Activated naive CD8-positive, alpha-beta T cell treated with anti-CD3 and anti-CD28 coated beads, Interleukin-2, amount 10 ng/mL, durations not matched to agents 7 days and 5 days (primary cell): ENCODE measurements around the gene CDX2. TPM values are rescaled to one million over a fixed set of nuclear protein-coding genes. Genes with fewer than 3 reads are reported as not detected.

Experiments used
- ATAC-seq: fragments of 150-1000 bp; cut with Tn5 transposase; one replicate; pipeline ENCODE4 v1.10.0; 2021; ENCODE audit warnings: low read depth, moderate library complexity
- POLR2A ChIA-PET: fragments of 350-600 bp; sonication (Branson Sonifier 250); formaldehyde crosslinking; loops from one replicate; lab custom pipeline; 2021; ENCODE audit warnings: antibody characterized with exemption; lab: Charles Lee
- DNase-seq: peaks from one replicate; pipeline ENCODE4 v3.0.0; 2021
- H3K27ac Mint-ChIP-seq: one replicate; pipeline ENCODE4 v1.8.0; 2022; ENCODE audit warnings: mild to moderate bottlenecking, mixed read lengths
- H3K27me3 Mint-ChIP-seq: one replicate; pipeline ENCODE4 v1.8.0; 2022; ENCODE audit warnings: mild to moderate bottlenecking, moderate library complexity, mixed read lengths
- H3K36me3 Mint-ChIP-seq: one replicate; pipeline ENCODE4 v1.8.0; 2021; ENCODE audit warnings: mild to moderate bottlenecking, mixed read lengths
- H3K4me1 Mint-ChIP-seq: one replicate; pipeline ENCODE4 v1.8.0; 2021; ENCODE audit warnings: mixed read lengths
- H3K4me3 Mint-ChIP-seq: one replicate; pipeline ENCODE4 v1.8.0; 2022; ENCODE audit warnings: mild to moderate bottlenecking, moderate library complexity, mixed read lengths
- H3K9me3 Mint-ChIP-seq: one replicate; pipeline ENCODE4 v1.8.0; 2021; ENCODE audit warnings: mixed read lengths
- total RNA-seq, 2 experiments: library from RNA; stranded (reverse); gene quantifications; one replicate each; pipeline ENCODE4 v1.2.3, GENCODE V29; 2021

CDX2 gene
- total RNA-seq, 2 experiments from 2014 or later: not detected

DNA sequence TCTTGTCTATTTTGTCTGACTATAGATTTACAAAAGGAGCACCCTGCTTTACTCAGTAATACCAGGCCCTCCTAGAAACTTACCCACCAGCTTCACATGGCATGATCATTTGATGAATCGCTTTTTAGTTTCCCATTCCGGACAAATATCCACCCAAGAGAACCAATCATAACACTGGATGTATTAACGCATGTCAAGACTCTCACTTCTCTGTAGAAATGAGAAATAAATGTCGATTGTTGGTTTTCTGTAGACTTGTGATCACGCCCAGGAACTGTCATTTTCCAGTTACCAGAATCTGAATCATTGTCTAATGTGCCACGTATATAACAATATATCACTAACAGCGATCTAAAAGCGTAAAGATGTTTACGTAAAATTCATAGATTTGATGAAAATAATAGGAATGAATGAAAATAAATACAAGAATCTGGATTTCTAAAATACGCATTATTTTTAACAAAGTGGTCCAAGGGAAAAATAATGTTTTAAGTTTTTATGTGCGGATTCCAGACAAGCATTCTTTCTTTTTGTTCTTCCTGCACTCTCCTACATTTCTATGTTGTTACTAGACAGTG is 14.0 kb downstream of the CDX2 start:
- no peaks in the 10 kb centered on the region for H3K36me3 Mint-ChIP-seq
- peaks cover 10% of the 10 kb centered on the region for H3K4me1 Mint-ChIP-seq
- H3K9me3 Mint-ChIP-seq: no peaks in the 10 kb centered on the region
- no peak for ATAC-seq
- H3K27me3 Mint-ChIP-seq: peaks cover 62% of the 10 kb centered on the region
- DNase-seq: no peak
- POLR2A ChIA-PET: interaction anchor here (1.0 kb wide), 1 partner anchor 124 kb away, joined by 3 read pairs; no protein-coding TSS in a partner anchor
- H3K4me3 Mint-ChIP-seq: no peak overlapping the region
- no peak overlapping the region for H3K27ac Mint-ChIP-seq

DNA sequence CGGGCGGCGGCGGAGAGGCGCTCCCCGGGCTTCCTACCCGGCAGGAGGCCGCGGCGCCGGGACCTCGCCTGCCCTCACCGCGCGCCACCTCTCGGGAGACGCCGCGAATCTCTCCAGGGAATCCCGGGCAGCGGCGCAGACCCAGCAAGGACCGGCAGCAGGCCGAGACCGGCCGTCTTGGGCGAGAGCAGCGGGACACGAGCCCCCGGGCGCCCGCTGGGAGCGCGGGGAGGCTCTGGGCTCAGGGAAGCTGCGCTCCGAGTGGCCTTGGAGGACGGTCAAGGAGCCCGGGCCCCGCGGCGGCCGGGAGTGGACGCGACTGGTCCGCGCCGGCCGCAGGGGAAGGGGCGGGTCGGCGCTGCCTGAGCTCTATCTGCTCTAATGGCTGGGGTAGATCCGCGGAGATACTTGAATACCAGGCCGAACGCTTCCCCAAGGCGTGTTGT is 14.7 kb downstream of the CDX2 start:
- ATAC-seq (peak; percentile 27), DNase-seq (peak; percentile 49)
- H3K27me3 Mint-ChIP-seq: peaks cover 58% of the 10 kb centered on the region
- H3K9me3 Mint-ChIP-seq: no peaks in the 10 kb centered on the region
- H3K27ac Mint-ChIP-seq: no peak overlapping the region
- POLR2A ChIA-PET: no interaction called here
- peaks cover 9% of the 10 kb centered on the region for H3K4me1 Mint-ChIP-seq
- peak overlapping the region; percentile 66 for H3K4me3 Mint-ChIP-seq
- no peaks in the 10 kb centered on the region for H3K36me3 Mint-ChIP-seq

DNA sequence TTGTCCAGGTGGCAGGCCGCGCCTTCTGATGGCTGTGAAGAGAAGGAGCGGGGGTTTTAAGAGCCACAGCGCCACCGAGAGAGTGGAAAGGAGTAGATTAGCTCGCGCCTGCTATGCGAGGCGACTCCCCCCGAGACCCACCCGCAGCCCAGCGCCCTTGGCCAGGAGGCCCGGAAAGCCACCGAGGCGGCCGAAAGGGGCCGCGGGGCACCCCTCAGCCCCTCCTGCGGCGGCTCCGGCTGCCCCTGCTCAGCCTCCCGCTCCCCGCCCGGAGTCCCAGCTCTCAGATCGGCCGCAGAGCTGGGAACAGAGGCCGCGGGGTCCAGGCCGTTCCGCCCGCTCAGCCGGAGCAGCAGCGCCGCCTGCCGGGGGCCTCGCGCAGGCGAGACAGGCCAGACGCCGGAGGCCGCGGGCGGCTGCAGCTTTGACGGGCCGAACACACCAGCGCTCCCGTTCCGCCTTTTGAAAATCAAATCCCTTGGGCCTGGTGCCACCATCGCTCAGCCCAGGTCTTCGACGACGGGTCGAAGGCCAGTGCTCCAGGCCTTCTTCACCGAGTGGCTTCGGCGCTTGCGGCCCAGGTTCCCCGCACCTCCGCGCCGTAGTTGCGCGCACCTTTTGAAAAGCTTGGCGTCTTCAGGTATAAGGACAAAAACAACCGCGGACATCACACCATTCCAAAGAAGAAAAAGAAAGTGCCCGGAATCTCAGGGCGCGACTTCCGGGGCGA is 15.3 kb downstream of the CDX2 start:
- ATAC-seq (peak; percentile 92), DNase-seq (peak; percentile 87)
- POLR2A ChIA-PET: no interaction called here
- no peaks in the 10 kb centered on the region for H3K9me3 Mint-ChIP-seq
- peaks cover 9% of the 10 kb centered on the region for H3K4me1 Mint-ChIP-seq
- H3K27ac Mint-ChIP-seq: no peak overlapping the region
- H3K27me3 Mint-ChIP-seq: peaks cover 59% of the 10 kb centered on the region
- H3K36me3 Mint-ChIP-seq: no peaks in the 10 kb centered on the region
- peak overlapping the region; percentile 66 for H3K4me3 Mint-ChIP-seq

DNA sequence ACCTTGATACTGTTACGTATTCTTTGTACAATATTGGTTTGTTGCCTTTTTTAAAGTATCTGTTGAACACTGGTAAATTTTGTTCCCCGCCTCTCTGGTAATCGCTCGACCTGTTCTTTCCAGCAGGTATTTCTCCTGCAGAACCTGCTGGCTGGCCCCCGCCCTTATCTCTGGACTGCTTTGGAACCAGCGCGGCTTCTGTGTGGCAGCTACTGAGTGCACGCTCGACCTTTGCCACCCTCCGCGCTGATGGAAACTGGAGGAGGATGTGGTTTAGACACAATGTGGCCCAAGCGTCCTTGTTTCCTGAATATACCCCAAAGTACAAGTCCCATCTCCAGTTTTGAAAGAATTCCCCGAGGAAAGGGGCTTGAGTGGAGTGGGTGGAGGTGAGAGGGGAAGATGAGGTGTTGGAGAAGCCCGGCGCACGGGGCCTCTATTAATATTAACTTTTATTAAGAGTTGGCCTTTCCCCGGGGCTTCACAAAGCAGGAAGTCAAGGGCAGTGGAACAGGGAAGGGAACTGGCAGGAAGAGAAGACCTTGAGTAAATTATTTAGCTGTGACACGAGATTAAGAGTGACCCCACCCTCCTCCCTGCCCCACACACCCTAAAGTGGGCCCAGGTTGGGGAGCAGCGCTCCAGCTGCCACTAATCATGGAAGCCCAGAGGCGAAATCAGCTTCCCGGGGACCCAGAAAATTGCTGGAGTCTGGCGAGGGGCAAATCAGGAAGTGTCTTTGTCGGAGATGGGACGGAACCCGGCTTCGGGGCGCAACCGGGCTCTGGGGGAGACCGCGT is 16.0 kb downstream of the CDX2 start:
- DNase-seq: no peak
- H3K27me3 Mint-ChIP-seq: peaks cover 54% of the 10 kb centered on the region
- H3K36me3 Mint-ChIP-seq: no peaks in the 10 kb centered on the region
- H3K27ac Mint-ChIP-seq: no peak overlapping the region
- POLR2A ChIA-PET: no interaction called here
- H3K4me1 Mint-ChIP-seq: peaks cover 9% of the 10 kb centered on the region
- peak overlapping the region; percentile 56 for H3K4me3 Mint-ChIP-seq
- no peaks in the 10 kb centered on the region for H3K9me3 Mint-ChIP-seq
- ATAC-seq: no peak

DNA sequence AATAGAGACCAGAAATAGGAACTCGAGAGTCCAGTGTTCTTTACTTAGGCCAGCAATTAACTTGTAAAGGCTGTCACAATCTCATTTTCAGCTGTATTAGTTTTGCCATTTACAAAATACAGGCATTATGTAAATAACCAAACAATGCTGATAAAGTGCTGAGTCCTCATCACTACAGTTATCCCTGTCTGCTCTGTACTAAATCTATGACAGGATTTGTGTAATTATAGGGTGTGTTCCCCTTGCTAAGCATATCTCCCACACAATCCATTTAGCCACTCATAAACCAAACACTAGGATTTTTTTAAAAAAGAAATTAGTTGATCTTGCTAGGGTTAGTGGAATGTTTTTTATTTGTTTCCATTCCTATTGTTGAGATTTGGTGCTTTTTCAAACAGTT is 26.1 kb downstream of the CDX2 start:
- H3K36me3 Mint-ChIP-seq: no peaks in the 10 kb centered on the region
- no peaks in the 10 kb centered on the region for H3K4me1 Mint-ChIP-seq
- peaks cover 4% of the 10 kb centered on the region for H3K27me3 Mint-ChIP-seq
- POLR2A ChIA-PET: no interaction called here
- no peaks in the 10 kb centered on the region for H3K9me3 Mint-ChIP-seq
- no peak for ATAC-seq
- H3K4me3 Mint-ChIP-seq: no peak overlapping the region
- DNase-seq: no peak
- no peak overlapping the region for H3K27ac Mint-ChIP-seq

DNA sequence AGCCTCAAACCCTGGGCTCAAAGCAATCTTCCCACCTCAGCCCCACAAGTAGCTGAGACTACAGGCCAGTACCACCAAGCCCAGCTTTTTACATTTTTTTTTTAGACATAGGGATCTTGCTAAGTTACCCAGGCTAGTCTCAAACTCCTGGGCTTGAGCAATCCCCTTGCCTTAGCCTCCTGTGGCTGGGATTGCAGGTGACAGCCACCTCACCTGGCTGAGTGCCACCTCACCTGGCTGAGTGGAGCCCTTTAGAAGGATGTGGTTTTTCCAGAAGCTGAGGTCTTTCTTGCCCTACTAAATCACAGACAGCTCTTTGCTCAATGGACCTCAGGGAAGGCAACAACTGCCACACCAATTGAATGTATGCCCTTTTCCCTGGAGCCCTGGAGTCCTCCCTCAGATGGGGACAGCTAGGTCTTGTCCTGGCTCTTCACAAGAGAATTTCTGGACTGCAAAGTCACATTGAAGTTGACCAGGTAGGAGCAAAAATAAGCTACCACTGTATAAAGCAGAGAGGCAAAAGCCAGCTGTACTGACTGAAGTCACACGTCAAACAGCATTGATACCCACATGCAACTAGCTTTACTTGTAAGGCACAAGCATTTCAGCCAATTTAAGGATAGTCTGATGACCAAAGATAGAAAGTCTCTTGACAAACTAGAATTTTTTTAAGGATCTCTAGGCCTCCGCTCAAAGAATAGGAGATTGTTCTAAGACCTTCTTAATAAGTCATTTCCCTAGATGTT is 35.4 kb downstream of the CDX2 start:
- Mint-ChIP-seq H3K4me3 (no peak overlapping the region), H3K36me3 (no peaks in the 10 kb centered on the region), H3K27ac (no peak overlapping the region), H3K27me3 (peaks cover 47% of the 10 kb centered on the region), H3K4me1 (no peaks in the 10 kb centered on the region), H3K9me3 (no peaks in the 10 kb centered on the region)
- POLR2A ChIA-PET: no interaction called here
- DNase-seq (no peak), ATAC-seq (peak; percentile 22)

DNA sequence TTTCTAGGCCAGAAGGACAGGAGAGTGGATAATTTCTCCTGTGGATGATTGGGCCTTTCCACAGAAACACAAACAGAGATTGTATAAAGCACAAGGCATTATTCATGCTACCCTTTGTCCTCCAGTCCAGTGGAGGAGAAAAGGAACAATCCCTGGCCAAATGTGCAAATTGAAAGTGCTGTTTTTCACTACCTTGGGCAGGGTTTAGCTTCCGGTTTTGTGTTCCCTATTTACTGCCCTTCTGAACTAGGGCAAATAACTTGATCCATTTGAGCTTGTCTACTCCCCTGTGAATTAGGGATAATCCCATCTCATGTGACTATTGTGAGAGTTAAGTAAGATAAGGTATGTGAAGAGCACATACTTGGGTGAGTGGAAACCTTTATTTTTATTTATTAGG is 36.0 kb downstream of the CDX2 start:
- Mint-ChIP-seq H3K27me3 (peaks cover 53% of the 10 kb centered on the region), H3K27ac (no peak overlapping the region)
- POLR2A ChIA-PET: no interaction called here

DNA sequence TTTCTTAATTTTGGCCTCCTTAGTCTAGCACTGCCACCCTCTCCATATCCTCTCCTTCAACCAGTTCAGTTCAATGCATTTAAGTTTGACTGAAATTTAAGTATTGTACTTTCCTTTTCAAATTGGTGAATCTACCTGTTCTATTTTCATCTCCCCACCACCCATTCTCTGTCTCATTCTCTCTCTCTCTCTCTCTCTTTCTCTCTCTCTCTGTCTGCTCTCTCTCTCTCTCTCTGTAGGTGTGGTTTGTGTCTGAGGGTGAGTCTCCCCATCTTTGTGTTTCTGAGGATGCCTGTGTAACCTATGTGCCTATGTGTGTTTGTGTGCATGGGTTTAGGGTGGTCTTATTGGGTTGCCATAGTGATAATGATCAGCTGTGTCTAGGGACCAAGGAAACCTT is 39.2 kb downstream of the CDX2 start:
- H3K4me1 Mint-ChIP-seq: peaks cover 11% of the 10 kb centered on the region
- peaks cover 80% of the 10 kb centered on the region for H3K27me3 Mint-ChIP-seq
- no peaks in the 10 kb centered on the region for H3K36me3 Mint-ChIP-seq
- H3K4me3 Mint-ChIP-seq: no peak overlapping the region
- POLR2A ChIA-PET: no interaction called here
- DNase-seq: no peak
- no peak overlapping the region for H3K27ac Mint-ChIP-seq
- H3K9me3 Mint-ChIP-seq: peaks cover 2% of the 10 kb centered on the region
- no peak for ATAC-seq

More for the DNA sequence above, 36.0 kb downstream of the CDX2 start:
- DNase-seq: no peak
- Mint-ChIP-seq H3K36me3 (no peaks in the 10 kb centered on the region), H3K9me3 (no peaks in the 10 kb centered on the region), H3K4me3 (no peak overlapping the region), H3K4me1 (peaks cover under 1% of the 10 kb centered on the region)
- no peak for ATAC-seq

DNA sequence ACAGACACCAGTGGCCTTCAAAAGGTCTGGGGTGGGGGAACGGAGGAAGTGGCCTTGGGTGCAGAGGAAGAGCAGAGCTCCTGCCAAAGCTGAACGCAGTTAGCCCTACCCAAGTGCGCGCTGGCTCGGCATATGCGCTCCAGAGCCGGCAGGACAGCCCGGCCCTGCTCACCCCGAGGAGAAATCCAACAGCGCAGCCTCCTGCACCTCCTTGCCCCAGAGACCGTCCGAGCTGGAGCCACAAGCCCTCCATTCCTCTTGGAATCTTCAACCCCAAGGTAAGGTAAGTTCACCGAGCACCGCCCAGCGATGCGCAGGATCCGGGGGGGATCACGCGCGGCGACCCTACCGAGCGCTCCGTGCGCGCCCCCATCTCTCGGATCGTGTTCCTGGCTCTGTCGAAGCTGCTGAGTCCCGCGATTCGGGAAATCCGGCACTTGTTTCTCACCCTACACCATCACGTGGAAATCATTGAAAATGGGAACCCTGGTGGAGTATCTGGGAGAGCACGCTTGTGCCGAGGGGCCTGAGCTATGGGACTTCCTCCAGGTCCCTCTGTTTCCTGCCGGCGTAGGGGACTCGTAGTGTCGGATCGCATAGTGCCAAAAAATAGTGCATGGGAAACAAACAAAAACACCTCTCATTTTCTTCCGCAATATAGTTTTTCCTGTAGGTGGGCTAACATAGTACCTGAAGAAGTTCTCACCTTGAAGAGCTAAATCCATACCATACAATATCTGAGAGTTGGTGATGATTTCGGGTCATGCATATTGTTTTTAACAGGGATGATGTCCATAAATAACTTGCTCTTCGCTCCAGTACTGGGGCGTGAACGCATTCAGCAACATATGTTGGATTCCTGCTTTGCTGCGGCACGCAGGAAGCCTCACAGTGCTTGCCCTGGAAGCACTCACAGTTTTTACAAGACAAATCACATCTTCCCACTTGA is 40.0 kb downstream of the CDX2 start:
- POLR2A ChIA-PET: no interaction called here
- ATAC-seq: no peak

DNA sequence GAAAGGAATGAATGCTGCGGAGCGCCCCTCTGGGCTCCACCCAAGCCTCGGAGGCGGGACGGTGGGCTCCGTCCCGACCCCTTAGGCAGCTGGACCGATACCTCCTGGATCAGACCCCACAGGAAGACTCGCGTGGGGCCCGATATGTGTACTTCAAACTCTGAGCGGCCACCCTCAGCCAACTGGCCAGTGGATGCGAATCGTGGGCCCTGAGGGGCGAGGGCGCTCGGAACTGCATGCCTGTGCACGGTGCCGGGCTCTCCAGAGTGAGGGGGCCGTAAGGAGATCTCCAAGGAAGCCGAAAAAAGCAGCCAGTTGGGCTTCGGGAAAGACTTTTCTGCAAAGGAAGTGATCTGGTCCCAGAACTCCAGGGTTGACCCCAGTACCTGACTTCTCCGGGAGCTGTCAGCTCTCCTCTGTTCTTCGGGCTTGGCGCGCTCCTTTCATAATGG is 40.7 kb downstream of the CDX2 start:
- H3K9me3 Mint-ChIP-seq: peaks cover 2% of the 10 kb centered on the region
- POLR2A ChIA-PET: no interaction called here
- no peak overlapping the region for H3K4me3 Mint-ChIP-seq
- peaks cover 11% of the 10 kb centered on the region for H3K4me1 Mint-ChIP-seq
- ATAC-seq (no peak), DNase-seq (no peak)
- peaks cover 2% of the 10 kb centered on the region for H3K36me3 Mint-ChIP-seq
- peak overlapping the region; percentile 19 for H3K27ac Mint-ChIP-seq
- peaks cover 88% of the 10 kb centered on the region for H3K27me3 Mint-ChIP-seq

More for the DNA sequence above, 40.0 kb downstream of the CDX2 start:
- no peak for DNase-seq
- peaks cover 84% of the 10 kb centered on the region for H3K27me3 Mint-ChIP-seq
- H3K27ac Mint-ChIP-seq: no peak overlapping the region
- H3K36me3 Mint-ChIP-seq: peaks cover 2% of the 10 kb centered on the region
- peaks cover 2% of the 10 kb centered on the region for H3K9me3 Mint-ChIP-seq
- no peak overlapping the region for H3K4me3 Mint-ChIP-seq
- H3K4me1 Mint-ChIP-seq: peaks cover 11% of the 10 kb centered on the region

DNA sequence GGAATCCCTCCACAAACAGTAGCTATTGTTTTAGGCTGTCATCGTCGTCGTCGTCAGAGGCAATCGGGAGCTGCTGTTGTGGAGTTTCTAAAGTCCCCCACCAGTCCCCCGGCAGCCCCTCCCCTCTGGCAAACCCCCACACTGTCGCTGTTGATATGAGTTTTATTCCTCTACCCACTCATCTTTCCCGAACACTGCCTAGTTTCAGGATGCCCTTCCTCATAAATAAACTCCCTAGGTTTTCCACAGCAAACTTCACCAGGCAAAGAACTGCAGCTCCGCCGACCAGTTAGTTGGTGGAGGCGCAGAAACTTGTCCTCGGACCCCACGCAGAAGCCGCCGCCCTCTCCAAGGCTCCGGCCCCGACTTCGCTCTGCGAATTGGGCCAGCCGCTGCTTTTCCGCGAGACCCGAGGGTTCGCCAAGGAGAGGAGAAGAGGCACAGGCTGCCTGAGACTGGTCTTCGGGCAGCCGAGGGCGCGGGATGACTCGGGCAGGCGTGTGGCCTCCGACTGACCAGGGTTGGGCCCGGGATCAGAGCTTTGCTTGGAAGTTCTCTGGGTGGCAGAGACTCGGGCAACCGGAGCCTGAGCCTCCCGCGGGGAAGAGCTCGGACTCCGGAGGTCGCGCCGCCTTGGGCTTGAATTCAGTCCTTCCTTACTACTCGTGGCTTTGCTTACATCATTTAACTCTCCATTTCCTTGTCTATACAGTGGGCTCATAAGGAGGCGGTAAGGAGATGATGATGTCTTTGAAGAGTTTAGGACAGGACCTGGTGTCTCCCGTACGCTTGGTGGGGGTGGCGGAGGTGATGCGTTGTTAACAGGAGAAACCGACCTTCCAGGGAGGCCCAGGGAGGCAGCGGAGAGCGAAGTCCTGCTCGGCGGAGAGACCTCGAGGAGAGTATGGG is 41.4 kb downstream of the CDX2 start:
- DNase-seq (peak; percentile 31), ATAC-seq (no peak)
- POLR2A ChIA-PET: no interaction called here
- Mint-ChIP-seq H3K36me3 (peaks cover 2% of the 10 kb centered on the region), H3K9me3 (peaks cover 2% of the 10 kb centered on the region), H3K27me3 (peaks cover 92% of the 10 kb centered on the region), H3K27ac (peak overlapping the region; percentile 65), H3K4me3 (peak overlapping the region; percentile 35), H3K4me1 (peaks cover 11% of the 10 kb centered on the region)
